DMS153 treated with DMSO at 0.1 percent for 48 hours (cell line): ENCODE measurements around the gene SH3RF2.
"Not testable (repeated sequence)": the region's sequence is repeated elsewhere in the genome, so short reads cannot be mapped to it uniquely, and the experiment has no call there.

Source experiments
- DNase-seq: peaks from one replicate; lab custom pipeline; 2025; ENCODE audit not compliant: unreplicated experiment; lab: John Stamatoyannopoulos, UW

The SH3RF2 gene

GRCh38 chr5:145936401-145937131 lies at the start of gene SH3RF2:
SH3RF2 (plus strand) TSS chr5:145936578; CDS start chr5:145937929, 1,351 bp downstream.
- no peak for DNase-seq

GRCh38 chr5:145887217-145887616 lies 49.2 kb upstream of the SH3RF2 start:
- no peak for DNase-seq

GRCh38 chr5:145887976-145888574 lies 48.3 kb upstream of the SH3RF2 start:
- DNase-seq = no peak

- DNase-seq = no peak
Measured at GRCh38 chr5:145889611-145890010, 46.8 kb upstream of the SH3RF2 start.

GRCh38 chr5:145891378-145891777 lies 45.0 kb upstream of the SH3RF2 start:
- not testable (repeated sequence) for DNase-seq

- DNase-seq = no peak
Measured at GRCh38 chr5:145898171-145898570, 38.2 kb upstream of the SH3RF2 start.

- DNase-seq = no peak
Measured at GRCh38 chr5:145902421-145902820, 34.0 kb upstream of the SH3RF2 start.

GRCh38 chr5:145903113-145903512 lies 33.3 kb upstream of the SH3RF2 start:
- DNase-seq = no peak

GRCh38 chr5:145903867-145904266 lies 32.5 kb upstream of the SH3RF2 start:
- no peak for DNase-seq

- DNase-seq = no peak
Measured at GRCh38 chr5:145904743-145905142, 31.6 kb upstream of the SH3RF2 start.

GRCh38 chr5:145906401-145906800 lies 30.0 kb upstream of the SH3RF2 start:
- DNase-seq = no peak

GRCh38 chr5:145908206-145908960 lies 28.0 kb upstream of the SH3RF2 start:
- no peak for DNase-seq

GRCh38 chr5:145911164-145911563 lies 25.2 kb upstream of the SH3RF2 start:
- no peak for DNase-seq

- DNase-seq = no peak
Measured at GRCh38 chr5:145912019-145912418, 24.4 kb upstream of the SH3RF2 start.

GRCh38 chr5:145912594-145912993 lies 23.8 kb upstream of the SH3RF2 start:
- no peak for DNase-seq

- no peak for DNase-seq
Measured at GRCh38 chr5:145913701-145914100, 22.7 kb upstream of the SH3RF2 start.

GRCh38 chr5:145915970-145916638 lies 20.3 kb upstream of the SH3RF2 start:
- no peak for DNase-seq

- DNase-seq = no peak
Measured at GRCh38 chr5:145917288-145917687, 19.1 kb upstream of the SH3RF2 start.

GRCh38 chr5:145918397-145918796 lies 18.0 kb upstream of the SH3RF2 start:
- no peak for DNase-seq

GRCh38 chr5:145919413-145919812 lies 17.0 kb upstream of the SH3RF2 start:
- no peak for DNase-seq

- DNase-seq = no peak
Measured at GRCh38 chr5:145920542-145921210, 15.7 kb upstream of the SH3RF2 start.
